COLO668 (cell line): ENCODE data around the gene C9orf57.
"Not testable (repeated sequence)": the region's sequence is repeated elsewhere in the genome, so short reads cannot be mapped to it uniquely, and the experiment has no call there.

Experiments
- DNase-seq: peaks from one replicate; lab custom pipeline; 2025; ENCODE audit not compliant: unreplicated experiment; lab: John Stamatoyannopoulos, UW

Gene C9orf57, protein sequence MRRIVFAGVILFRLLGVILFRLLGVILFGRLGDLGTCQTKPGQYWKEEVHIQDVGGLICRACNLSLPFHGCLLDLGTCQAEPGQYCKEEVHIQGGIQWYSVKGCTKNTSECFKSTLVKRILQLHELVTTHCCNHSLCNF

DNA sequence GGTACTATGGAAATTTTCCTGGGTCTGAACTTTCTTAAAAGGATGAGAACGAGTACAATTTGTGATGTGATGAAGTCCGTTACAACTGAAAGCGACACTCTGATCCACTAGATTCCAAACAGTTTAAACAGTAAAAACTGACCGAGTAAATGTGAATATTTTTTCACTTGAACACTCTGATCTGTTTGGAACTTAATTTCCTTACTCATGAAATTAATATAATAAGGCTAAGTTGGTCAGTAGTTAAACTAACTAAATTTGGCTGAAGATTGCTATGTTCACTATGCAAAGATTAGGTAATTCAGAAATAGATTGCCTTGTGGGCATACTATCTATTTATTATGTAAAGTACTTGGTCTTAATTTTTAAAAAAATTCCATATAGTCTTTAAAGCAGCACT lies at the start of gene C9orf57:
C9orf57 (minus strand) TSS at position 101 of the 400 bp plus-strand sequence. CDS start 1,282 bp downstream, outside the sequence.
- DNase-seq: no peak

DNA sequence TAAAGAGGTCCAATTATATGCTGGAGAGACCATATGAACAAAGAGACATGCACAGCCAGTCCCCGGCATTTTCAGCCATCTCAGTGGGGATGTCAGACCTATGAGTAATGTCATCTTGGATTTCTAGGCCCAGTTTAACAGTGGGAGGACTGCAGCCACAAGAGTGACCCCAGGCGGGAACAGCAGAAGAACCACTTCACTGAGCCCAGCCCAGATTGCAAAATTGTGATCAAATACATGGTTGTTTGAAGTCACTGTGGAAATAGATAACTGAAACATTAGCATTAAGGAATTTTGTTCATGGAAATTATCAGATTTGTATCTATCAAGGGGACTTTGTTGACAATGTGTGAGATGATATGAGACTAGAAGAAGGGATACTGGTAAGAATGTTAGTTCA lies 42.1 kb upstream of the C9orf57 start:
- no peak for DNase-seq

DNA sequence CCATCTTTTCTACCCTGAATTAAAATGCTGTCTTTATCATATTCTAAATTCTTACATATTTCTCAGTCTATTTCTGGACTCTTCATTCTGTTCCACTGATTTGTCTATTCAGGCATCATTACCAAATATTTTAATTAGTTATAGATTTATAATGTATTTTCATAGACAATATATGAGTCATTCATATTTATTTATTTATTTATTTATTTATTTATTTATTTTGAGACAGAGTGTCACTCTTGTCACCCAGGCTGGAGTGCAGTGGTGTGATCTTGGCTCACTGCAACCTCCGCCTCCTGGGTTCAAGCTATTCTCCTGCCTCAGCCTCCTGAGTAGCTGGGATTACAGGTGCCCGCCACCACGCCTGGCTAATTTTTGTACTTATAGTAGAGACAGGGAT lies 35.1 kb upstream of the C9orf57 start:
- not testable (repeated sequence) for DNase-seq

DNA sequence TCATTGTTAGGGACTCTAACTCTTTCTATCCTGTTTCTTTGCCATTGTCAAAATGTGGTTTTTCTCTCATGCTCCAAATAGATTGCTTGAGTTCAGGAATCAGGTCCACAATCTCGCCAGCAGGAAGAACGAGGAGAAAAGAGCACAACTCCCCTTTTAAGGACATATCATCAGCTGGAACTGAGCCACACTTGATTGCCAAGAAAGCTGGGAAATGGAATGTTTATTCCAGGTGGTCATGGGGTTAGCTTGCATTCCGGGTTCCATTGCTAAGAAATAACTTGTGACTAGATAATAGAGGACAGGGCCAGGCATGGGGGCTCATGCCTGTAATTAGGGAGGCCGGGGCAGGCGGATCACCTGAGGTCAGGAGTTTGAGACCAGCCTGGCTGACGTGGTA lies 32.4 kb upstream of the C9orf57 start:
- no peak for DNase-seq

DNA sequence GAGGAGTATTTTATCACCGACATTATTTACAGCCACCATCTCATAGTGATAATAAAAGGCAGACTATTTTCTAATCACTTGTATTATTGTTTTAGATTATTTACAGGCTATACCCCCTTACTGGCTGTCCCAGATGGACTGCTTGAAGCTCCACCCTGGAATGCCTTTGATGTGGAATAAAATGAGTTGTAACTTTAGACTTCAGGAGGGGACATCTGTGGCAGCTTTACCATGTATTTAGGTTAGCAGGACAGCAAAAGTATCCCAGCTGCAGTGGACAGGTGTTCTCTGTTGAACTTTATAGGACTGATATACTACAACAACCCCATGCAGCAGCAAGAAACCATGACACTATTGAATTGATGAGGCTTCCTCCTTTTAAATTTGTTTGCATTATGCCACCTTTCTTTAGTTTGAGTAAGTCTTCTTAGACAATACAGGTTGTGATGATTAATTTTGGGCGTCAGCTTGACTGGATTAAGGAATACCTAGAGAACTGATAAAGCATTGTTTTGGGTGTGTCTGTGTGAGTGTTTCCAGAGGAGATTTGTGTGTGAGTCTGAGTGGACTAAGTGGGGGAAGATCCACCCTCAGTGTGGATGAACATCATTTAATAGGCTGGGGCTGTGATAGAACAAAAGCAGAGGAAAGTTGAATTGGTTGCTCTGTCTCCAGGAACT lies 29.2 kb upstream of the C9orf57 start:
- DNase-seq: peak; percentile 5

DNA sequence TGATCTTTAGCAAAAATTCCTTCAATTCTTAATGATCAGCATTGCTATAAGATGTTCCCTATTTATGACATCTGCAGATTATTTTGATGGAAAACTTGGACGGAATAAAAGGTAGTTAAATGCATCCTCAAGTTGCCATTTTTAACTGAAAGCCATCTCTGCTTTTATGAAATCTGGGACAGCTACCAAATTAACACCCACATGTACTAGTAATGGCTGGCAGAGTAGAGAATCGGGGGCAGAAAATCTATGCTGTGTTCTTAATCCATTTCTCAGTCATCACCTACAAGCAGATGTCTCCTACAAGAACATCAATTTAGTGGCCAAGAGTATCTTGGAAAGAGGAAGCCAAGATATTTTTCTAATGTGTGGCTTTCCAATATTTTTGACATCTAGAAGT lies 22.1 kb upstream of the C9orf57 start:
- DNase-seq: no peak

DNA sequence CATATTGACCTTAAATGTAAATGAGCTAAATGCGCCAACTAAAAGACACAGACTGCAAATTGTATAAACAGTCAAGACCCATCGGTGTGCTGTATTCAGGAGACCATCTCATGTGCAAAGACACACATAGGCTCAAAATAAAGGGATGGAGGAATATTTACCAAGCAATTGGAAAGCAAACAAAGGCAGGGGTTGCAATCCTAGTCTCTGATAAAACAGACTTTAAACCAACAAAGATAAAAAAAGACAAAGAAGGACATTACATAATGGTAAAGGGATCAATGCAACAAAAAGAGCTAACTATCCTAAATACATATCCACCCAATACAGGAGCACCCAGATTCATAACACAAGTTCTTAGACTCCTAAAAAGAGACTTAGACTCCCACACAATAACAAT lies 14.3 kb upstream of the C9orf57 start:
- DNase-seq: not testable (repeated sequence)

DNA sequence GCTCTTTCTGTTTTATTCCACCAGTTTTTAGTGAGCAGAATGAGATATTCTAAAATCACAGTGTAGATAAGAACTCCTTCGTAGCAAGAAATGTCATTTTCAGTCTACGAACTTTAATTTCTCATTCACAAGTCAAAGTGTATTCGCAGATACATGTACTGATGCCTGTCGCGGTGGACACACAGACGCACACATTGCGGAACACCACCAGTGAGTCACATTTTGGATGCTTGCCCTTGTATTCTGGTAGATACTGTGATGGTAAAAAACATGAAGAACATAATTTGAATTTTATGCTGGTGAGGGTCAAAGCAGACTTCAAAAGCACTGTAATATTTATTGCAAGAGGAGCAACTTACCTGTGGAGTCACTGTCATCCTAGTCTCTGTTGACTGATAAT lies 4.7 kb upstream of the C9orf57 start:
- DNase-seq: no peak

DNA sequence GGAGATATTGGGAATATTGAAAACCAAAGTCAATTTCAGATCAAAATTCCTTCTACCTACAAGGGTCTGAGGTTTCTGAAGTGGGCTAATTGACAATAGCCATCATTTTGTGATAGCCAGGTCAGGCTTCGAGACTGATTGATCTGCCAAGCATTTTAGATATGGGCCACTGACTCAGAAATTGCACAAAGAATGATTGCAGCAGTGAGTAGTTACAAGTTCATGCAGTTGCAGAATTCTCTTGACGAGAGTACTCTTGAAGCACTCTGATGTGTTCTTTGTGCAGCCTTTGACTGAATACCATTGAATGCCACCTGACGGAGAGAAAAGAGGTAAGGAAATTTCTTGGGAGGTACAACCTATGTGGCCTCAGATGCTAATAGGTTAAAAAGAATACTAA lies 8.3 kb downstream of the C9orf57 start:
- no peak for DNase-seq

DNA sequence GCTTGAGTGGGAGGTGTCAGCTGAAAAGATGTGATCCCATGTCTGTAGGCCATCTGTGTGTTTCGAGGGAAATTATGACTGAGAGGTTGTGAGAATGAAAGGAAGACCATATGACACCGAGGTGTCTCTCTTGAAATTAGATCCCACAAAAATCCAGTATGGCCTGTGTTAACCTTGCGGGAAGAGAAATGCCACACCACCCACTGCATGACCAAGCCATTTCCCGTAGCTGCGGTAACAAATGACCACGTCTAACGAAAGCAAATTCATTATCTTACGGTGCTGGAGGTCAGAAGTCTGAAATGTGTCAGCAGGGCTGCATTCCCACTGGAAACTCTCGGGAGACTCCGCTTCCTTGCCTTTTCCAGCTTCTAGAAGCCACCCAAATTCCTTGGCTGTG lies 11.6 kb downstream of the C9orf57 start:
- no peak for DNase-seq

DNA sequence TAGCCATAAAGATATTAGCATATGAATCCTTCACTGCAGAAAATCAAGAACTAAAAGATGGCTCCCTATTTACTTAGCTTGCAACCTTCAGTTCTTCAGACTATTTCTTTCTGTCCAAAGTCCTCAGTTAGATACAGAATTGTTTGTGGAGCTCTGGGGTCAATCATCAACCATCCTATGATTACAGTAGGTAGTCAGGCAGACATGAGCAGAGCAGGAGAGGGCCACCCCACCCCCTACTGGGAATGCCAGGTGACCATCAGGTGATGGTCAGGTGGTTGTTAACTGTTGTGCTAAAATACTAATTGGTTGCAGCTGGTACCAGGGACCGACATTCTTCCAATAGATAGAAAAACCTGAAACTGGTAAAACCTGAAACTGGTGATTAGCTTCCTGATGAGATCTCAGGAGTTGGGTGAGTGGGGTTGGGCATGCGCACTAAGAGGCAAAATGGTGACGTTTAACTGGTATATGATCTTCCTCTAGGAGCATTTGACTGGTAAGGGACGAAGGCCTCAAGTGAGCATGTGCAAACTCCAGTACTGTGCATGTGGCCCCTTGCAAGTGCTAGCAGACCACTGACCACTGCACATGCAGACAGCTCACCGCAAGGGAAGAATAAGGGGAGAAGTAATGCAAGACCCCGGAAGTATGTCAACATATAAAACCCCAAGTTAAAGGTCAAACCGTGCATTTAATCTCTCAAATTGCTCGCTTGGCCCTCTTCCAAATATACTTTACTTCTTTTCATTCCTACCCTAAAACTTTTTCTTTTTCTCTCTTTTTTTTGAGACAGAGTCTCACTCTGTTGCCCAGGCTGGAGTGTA lies 13.6 kb downstream of the C9orf57 start:
- DNase-seq: no peak

DNA sequence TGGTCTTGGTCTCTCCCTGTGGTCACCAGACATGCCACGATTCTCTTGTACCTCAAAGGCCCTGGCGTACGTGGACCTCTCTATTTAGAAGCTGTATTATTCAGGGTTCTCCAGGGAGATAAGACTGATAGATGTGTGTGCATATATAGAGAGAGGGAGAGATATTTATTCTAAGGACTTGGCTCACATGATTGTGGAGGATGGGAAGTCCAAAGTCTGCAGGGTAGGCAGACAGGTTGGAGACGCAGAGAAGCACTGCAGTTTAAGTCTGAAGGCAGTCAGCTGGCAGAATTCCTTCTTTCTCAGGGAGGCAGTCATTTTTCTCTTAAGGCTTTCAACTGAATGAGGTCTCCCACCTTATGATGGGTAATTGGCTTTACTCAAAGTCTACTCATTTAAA lies 16.3 kb downstream of the C9orf57 start:
- no peak for DNase-seq

DNA sequence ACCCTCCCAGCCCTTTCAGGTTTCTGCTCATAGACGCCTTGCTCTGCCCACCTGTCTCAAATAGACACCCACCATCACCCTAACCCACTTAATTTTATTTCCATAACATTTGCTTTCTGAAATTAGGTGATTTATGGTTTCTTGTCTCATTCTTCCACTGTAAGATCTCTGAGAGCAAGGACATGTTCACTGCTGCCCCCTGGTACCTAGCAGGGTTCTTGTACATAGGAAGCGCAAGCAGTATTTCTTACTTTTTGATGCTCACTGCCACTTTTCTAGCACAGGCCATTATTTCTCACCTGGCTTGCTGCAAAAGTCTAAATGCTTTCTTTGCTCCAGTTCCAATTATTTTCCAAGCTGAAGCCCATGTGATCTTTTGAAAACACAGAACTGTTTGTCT lies 16.8 kb downstream of the C9orf57 start:
- no peak for DNase-seq

DNA sequence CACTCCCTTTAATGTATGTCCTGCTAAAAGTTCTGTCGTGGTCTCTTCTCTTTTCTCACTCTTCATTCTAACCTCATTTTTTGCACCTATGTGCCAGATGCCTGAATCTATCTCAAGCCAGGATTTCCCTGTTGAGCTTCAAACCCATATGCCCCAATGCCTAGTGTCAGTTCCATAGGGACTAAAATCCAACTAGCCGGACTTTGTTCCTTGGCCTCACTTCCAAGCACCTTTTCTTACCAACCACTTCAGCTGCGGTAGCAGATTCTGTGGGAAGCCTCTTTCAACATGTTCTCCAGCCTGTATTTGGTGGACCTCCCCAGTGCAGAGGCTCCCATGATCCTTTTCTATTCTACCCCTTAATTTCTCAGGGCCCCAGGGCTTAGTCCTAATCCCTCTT lies 17.5 kb downstream of the C9orf57 start:
- no peak for DNase-seq

DNA sequence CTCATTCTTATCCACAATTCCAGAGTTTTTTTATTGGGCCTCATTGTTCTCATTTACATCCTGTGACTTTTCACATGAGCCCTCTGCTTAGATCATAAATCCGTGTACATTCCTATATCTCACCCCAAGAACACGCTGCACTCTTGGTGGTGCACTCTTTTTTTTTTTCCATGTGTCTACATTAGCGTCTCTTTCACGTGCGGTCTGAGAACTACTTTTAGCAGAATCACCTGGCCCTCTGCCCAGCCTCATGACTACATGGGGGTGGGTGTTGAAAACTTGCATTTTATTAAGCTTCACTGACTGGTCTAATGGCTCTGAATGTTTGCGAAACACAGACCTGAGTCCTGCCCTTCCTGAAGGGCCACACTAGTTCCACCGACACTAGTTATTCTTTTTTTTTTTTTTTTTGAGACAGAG lies 18.6 kb downstream of the C9orf57 start:
- peak; percentile 21 for DNase-seq

DNA sequence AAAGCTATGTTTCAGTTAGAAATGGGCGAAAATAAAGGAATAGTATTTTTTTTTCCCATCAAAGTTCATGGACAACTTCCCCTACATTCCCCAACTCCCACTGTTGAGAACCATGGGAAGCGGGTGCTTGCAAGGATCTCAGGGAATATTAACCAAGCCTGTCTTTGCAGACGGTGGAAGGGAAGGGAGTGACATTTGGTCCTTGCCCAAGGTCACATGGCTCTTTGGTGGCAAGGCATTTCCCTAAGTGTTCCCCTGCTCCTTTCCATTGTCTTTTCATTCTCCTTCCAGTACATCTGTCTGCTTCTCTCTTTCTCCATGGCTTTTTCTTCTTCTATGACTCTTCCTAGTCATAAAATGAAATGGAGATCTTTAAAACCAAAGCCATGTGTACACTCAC lies 19.0 kb downstream of the C9orf57 start:
- DNase-seq: no peak

DNA sequence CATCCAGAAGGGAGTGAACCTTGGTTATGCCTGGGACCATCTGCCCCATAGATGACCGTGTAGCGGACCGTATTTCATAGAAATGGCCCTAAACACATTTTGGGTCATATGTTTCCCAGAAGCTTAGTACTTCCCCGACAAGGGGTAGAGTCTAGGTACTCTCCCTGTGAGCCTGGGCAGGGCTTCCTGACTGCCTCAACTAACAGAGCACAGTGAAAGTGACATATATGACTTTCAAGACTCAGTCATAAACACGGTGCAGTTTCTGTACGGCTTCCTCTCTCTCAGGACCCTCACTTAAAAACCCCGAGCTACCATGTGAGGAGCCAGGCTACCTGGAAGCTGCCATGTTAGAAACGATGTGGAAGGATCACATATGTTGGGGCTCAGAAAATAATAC lies 20.9 kb downstream of the C9orf57 start:
- no peak for DNase-seq

DNA sequence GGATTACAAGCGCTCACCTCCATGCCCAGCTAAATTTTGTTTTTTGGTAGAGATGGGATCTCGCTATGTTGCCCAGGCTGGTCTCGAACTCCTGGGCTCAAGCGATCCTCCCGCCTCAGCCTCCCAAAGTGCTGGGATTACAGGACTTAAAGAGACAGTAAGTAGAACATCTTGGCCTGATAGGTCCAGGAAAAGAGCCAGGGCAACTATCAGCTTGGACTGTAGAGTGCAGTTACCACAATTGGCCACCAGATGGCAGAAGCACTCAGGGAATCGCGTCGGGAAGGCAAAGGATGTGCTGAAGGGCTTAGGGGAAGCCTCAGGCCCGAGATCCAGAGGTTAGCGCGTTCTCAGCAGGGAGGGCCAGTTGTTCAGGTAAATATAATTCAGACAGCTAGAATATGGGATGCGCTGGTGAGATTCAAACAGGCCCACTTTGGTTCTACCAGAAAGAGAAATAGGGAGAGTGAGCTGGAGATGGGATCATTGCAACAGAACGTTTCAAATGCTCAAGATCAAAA lies 21.5 kb downstream of the C9orf57 start:
- peak; percentile 75 for DNase-seq

DNA sequence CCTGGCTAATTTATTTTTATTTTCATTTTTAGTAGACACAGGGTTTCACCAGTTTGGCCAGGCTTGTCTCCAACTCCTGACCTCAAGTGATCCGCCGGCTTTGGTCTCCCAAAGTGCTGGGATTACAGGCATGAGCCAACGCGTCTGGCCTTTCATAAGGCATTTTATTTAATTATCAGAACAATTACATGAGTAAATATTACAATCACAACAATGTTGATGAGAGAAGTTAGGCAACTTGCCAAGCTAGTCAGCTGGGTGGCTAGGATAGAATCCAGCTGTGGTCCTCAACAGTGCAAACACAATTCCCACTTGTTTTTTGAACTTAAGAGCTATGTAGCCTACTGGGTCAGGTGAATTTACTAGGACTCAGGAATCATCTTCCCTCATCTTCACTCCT lies 22.0 kb downstream of the C9orf57 start:
- DNase-seq: peak; percentile 46

DNA sequence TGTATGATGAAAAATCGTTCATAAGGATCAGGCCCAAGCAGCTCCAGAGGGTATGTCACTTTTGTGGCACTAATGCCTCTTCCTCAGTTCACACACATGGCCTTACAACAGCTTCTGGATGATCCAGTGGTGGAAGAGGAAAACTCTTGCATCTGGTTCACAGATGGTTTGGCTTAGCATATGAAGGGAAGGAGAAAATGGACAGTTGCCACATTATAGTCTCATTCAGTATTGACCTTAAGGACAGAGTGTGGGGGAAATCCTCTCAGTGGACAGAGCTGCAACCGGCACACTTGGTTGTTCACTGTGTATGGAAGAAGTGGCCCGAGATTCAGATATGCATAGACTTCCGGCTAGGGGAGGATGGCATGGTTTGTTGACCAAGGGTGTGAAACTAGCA lies 22.8 kb downstream of the C9orf57 start:
- no peak for DNase-seq

DNA sequence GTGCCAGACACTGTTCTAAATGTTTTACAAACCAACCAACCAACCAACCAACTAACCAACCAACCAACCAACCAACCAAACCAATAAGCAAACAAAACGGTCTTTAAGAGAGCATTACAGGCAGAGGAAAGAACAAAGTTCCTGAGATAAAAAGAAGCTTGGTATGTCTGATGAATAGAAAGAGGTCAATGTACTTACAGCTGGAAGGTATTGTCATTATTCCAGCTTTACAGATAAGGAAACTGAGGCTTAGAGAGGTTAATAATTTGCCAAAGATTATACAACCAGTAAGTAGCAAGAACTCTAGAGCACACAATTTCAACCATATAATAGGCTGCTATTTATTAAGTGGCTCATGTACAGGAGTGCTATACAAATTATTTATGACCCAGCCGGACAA lies 29.6 kb downstream of the C9orf57 start:
- DNase-seq: no peak

DNA sequence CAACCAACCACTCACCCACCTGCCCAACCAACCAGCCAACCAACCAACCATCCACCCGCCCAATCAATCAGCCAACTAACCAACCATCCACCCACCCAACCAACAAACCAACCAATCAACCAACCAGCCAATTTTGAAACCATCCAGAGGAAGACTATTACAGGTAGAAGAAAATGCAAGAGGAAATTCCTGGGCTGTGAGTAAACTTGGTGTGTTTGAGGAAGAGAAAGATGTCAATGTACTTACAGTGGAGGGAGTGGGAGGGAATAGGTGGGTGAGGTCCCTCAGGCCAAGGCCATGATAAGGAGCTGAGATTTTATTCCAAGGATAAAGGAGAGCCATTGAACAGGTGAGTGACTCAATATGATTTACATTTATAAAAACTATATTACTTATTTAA lies 30.4 kb downstream of the C9orf57 start:
- no peak for DNase-seq
